Esophagus squamous epithelium (tissue), 5 donors: Measurements from ENCODE around the gene GOLGA8A. TPM values are rescaled to one million over a fixed set of nuclear protein-coding genes. Genes with fewer than 3 reads are reported as not detected.

Experiments
- DNase-seq: peaks from one replicate; lab custom pipeline; 2025; lab: John Stamatoyannopoulos, UW
- H3K27ac ChIP-seq, 4 donors: fragments of 200-600 bp; sonication (generic); one replicate each; pipeline ENCODE4 v1.5.1; 2016 to 2019; ENCODE audit warnings: mild to moderate bottlenecking in 1 of 4
- H3K27me3 ChIP-seq, 4 donors: fragments of 200-600 bp; sonication (generic); 1 replicate in 3 of 4; 2 replicates in 1 of 4; pipeline versions ENCODE4 v1.5.1 to v1.6.0; 2017 to 2021; ENCODE audit warnings: antibody characterized with exemption in 1 of 4
- H3K36me3 ChIP-seq, 3 donors: fragments of 200-600 bp; sonication (generic); one replicate each; pipeline ENCODE4 v1.5.1; 2016 to 2019
- H3K4me1 ChIP-seq, 3 donors: fragments of 200-600 bp; sonication (generic); one replicate each; pipeline ENCODE4 v1.5.1; 2017 to 2019
- H3K4me3 ChIP-seq, 4 donors: fragments of 200-600 bp; sonication (generic); 1 replicate in 3 of 4; 2 replicates in 1 of 4; pipeline ENCODE4 v1.5.1; 2016 to 2019; ENCODE audit warnings: mild to moderate bottlenecking in 2 of 4, moderate library complexity in 1 of 4
- H3K9me3 ChIP-seq, 3 donors: fragments of 200-600 bp; sonication (generic); one replicate each; pipeline ENCODE4 v1.5.1; 2016 to 2019
- CTCF ChIP-seq, 6 experiments: fragments of 450-650 bp in 4 of 6; fragments of 200-600 bp in 2 of 6; sonication (generic) in 2 of 6; IDR thresholded peaks; one replicate each; pipeline ENCODE4 v1.5.1; 2016 to 2019; ENCODE audit warnings: antibody characterized with exemption in 6 of 6, mild to moderate bottlenecking in 4 of 6, moderate library complexity in 4 of 6
- POLR2A ChIP-seq, 4 donors: fragments of 450-650 bp; IDR thresholded peaks; one replicate each; pipeline ENCODE4 v1.6.1; 2017; ENCODE audit warnings: antibody characterized with exemption in 4 of 4, mild to moderate bottlenecking in 4 of 4, moderate library complexity in 3 of 4
- WGBS, 2 donors: methylation state at CpG; one replicate each; pipeline ENCODE4 v1.1.5; 2018; 5-methylcytosine and 5-hydroxymethylcytosine counted together
- intact Hi-C: fragments of 100-400 bp; cut with DNase I; formaldehyde crosslinking; loops from one replicate; pipeline ENCODE4 v1.15.0; 2022
- total RNA-seq, 4 donors: library from RNA; depleted of rRNA; stranded (reverse); fragments of >200 nt; gene quantifications; one replicate each; pipeline ENCODE4 v1.1.0, GENCODE V29; 2016
- donor health status: DM: yes; HTN: yes; CAD: no.

Gene GOLGA8A
- total RNA-seq, 4 donors from 2014 or later, result 5.8 to 55.9 (median 18.6) TPM

- no peak for DNase-seq
- Histone ChIP-seq H3K27me3 (peaks cover 0 to 1% (median 0%) of the 10 kb centered on the region in 4 donors), H3K36me3 (no peaks in the 10 kb centered on the region), H3K9me3 (no peaks in the 10 kb centered on the region), H3K4me1 (no peaks in the 10 kb centered on the region), H3K27ac (no peak overlapping the region), H3K4me3 (no peak overlapping the region)
- intact Hi-C loops, result no loop called here
- 38 to 50% methylated on average over 1 of the region's 1 CpG for WGBS, 2 donors
- TF ChIP-seq CTCF (IDR thresholded peaks at IDR 0.05) (no peak), POLR2A (IDR thresholded peaks at IDR 0.05) (no peak)
Observed at GRCh38 chr15:34470892-34471291, 33.3 kb upstream of the GOLGA8A start.

- H3K36me3 ChIP-seq, result no peaks in the 10 kb centered on the region
- whole genome bisulfite sequencing, 2 donors, result 51 to 64% methylated on average over 3 of the region's 3 CpGs
Observed at GRCh38 chr15:34470091-34470490, 32.5 kb upstream of the GOLGA8A start.

GRCh38 chr15:34461730-34462129 is 24.1 kb upstream of the GOLGA8A start:
- Histone ChIP-seq H3K9me3 (no peaks in the 10 kb centered on the region), H3K4me3 (no peak overlapping the region), H3K36me3 (no peaks in the 10 kb centered on the region), H3K4me1 (no peaks in the 10 kb centered on the region), H3K27me3 (no peaks in the 10 kb centered on the region), H3K27ac (no peak overlapping the region)
- 57 to 62% methylated on average over 1 of the region's 1 CpG for WGBS, 2 donors
- intact Hi-C loops, result no loop called here
- TF ChIP-seq POLR2A (IDR thresholded peaks at IDR 0.05), result no peak
- no peak for TF ChIP-seq CTCF (IDR thresholded peaks at IDR 0.05)
- no peak for DNase-seq

More at GRCh38 chr15:34470091-34470490, 32.5 kb upstream of the GOLGA8A start:
- no peak for TF ChIP-seq CTCF (IDR thresholded peaks at IDR 0.05)
- no peak for TF ChIP-seq POLR2A (IDR thresholded peaks at IDR 0.05)
- Histone ChIP-seq H3K4me1 (no peaks in the 10 kb centered on the region), H3K4me3 (no peak overlapping the region), H3K27ac (no peak overlapping the region), H3K9me3 (no peaks in the 10 kb centered on the region), H3K27me3 (no peaks in the 10 kb centered on the region)
- DNase-seq, result no peak
- intact Hi-C loops, result no loop called here

GRCh38 chr15:34460451-34460850 is 22.8 kb upstream of the GOLGA8A start:
- Histone ChIP-seq H3K27me3 (no peaks in the 10 kb centered on the region), H3K4me1 (no peaks in the 10 kb centered on the region), H3K9me3 (no peaks in the 10 kb centered on the region), H3K36me3 (no peaks in the 10 kb centered on the region), H3K27ac (no peak overlapping the region), H3K4me3 (no peak overlapping the region)
- no peak for DNase-seq
- no peak for TF ChIP-seq CTCF (IDR thresholded peaks at IDR 0.05)
- no peak for TF ChIP-seq POLR2A (IDR thresholded peaks at IDR 0.05)
- intact Hi-C loops, result no loop called here
- WGBS, 2 donors, result 78 to 89% methylated on average over 1 of the region's 1 CpG

DNA sequence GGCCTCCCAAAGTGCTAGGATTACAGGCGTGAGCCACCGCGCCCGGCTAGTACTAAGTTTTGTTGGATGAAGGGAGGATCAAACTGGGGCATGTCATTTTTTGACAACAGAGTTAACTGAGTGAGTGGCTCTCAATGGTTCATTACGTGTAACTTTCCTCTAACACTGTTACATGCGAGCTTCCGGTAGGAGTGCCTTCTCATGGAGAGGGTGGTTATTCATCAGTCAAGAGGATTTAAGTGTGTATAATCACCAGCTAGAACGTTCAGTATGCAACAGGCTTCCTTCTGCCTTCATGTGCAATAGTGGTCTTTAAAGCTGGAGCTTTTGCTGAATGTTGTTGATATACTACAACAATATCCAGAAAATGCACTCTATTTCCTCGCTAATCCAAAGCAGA is 19.1 kb upstream of the GOLGA8A start:
- Histone ChIP-seq H3K27me3 (no peaks in the 10 kb centered on the region), H3K4me3 (no peak overlapping the region), H3K36me3 (no peaks in the 10 kb centered on the region), H3K9me3 (no peaks in the 10 kb centered on the region), H3K4me1 (no peaks in the 10 kb centered on the region), H3K27ac (no peak overlapping the region)
- WGBS, 2 donors, result 65 to 79% methylated on average over 4 to 7 of the region's 9 CpGs
- intact Hi-C loops, result no loop called here
- TF ChIP-seq CTCF (IDR thresholded peaks at IDR 0.05) (no peak), POLR2A (IDR thresholded peaks at IDR 0.05) (no peak)
- no peak for DNase-seq
